HS-5 (cell line): Measurements from ENCODE around the gene IGDCC3.

Experiments used
- DNase-seq: peaks from one replicate; pipeline ENCODE4 v3.0.0-alpha.2; 2012; ENCODE audit warnings: low read depth

The IGDCC3 gene

GRCh38 chr15:65388306-65389080 is 10.7 kb upstream of the IGDCC3 start:
- no peak for DNase-seq

GRCh38 chr15:65386886-65387285 is 9.1 kb upstream of the IGDCC3 start:
- DNase-seq = no peak

GRCh38 chr15:65386376-65386775 is 8.6 kb upstream of the IGDCC3 start:
- no peak for DNase-seq

GRCh38 chr15:65385870-65386258 is 8.1 kb upstream of the IGDCC3 start:
- DNase-seq = no peak

- no peak for DNase-seq
Measured at GRCh38 chr15:65384895-65385869, 7.4 kb upstream of the IGDCC3 start.

GRCh38 chr15:65384505-65384894 is 6.7 kb upstream of the IGDCC3 start:
- DNase-seq = no peak

GRCh38 chr15:65383991-65384390 is 6.2 kb upstream of the IGDCC3 start:
- no peak for DNase-seq

- no peak for DNase-seq
Measured at GRCh38 chr15:65383456-65383855, 5.7 kb upstream of the IGDCC3 start.

GRCh38 chr15:65382921-65383320 is 5.1 kb upstream of the IGDCC3 start:
- no peak for DNase-seq

GRCh38 chr15:65382146-65382491 is 4.3 kb upstream of the IGDCC3 start:
- no peak for DNase-seq

GRCh38 chr15:65381445-65382145 is 3.8 kb upstream of the IGDCC3 start:
- no peak for DNase-seq

- no peak for DNase-seq
Measured at GRCh38 chr15:65379986-65380385, 2.2 kb upstream of the IGDCC3 start.

GRCh38 chr15:65377105-65377975 is 462 bp downstream of the IGDCC3 start:
- no peak for DNase-seq

GRCh38 chr15:65376767-65377104 is 1.1 kb downstream of the IGDCC3 start:
- DNase-seq = no peak

GRCh38 chr15:65375871-65376607 is 1.8 kb downstream of the IGDCC3 start:
- no peak for DNase-seq

- peak; percentile 40 for DNase-seq
Measured at GRCh38 chr15:65374821-65375401, 2.9 kb downstream of the IGDCC3 start.

- DNase-seq = no peak
Measured at GRCh38 chr15:65374334-65374733, 3.5 kb downstream of the IGDCC3 start.

- DNase-seq = no peak
Measured at GRCh38 chr15:65373163-65373651, 4.6 kb downstream of the IGDCC3 start.

GRCh38 chr15:65372787-65373067 is 5.1 kb downstream of the IGDCC3 start:
- no peak for DNase-seq

GRCh38 chr15:65371976-65372786 is 5.6 kb downstream of the IGDCC3 start:
- DNase-seq = no peak
